Activated CD8-positive, alpha-beta memory T cell treated with anti-CD3 and anti-CD28 coated beads, Interleukin-2, amount 10 ng/mL, durations not matched to agents 7 days and 5 days (primary cell): ENCODE measurements around the gene TRIP10. TPM values are rescaled to one million over a fixed set of nuclear protein-coding genes. Genes with fewer than 3 reads are reported as not detected.
"Not testable (repeated sequence)": the region's sequence is repeated elsewhere in the genome, so short reads cannot be mapped to it uniquely, and the experiment has no call there.

Experiments used
- ATAC-seq: fragments of 150-1000 bp; cut with Tn5 transposase; one replicate; pipeline ENCODE4 v1.10.0; 2021; ENCODE audit warnings: moderate library complexity
- CTCF ChIA-PET: fragments of 350-600 bp; sonication (Branson Sonifier 250); formaldehyde crosslinking; loops from one replicate; lab custom pipeline; 2021; ENCODE audit warnings: antibody characterized with exemption; lab: Charles Lee
- DNase-seq: peaks from one replicate; pipeline ENCODE4 v3.0.0-alpha.2; 2020
- H3K27ac Mint-ChIP-seq: one replicate; pipeline ENCODE4 v1.8.0; 2021; ENCODE audit warnings: mild to moderate bottlenecking, mixed read lengths
- H3K27me3 Mint-ChIP-seq: one replicate; pipeline ENCODE4 v1.8.0; 2021; ENCODE audit warnings: mixed read lengths
- H3K36me3 Mint-ChIP-seq: one replicate; pipeline ENCODE4 v1.8.0; 2021; ENCODE audit warnings: mild to moderate bottlenecking, mixed read lengths
- H3K4me1 Mint-ChIP-seq: one replicate; pipeline ENCODE4 v1.8.0; 2021; ENCODE audit warnings: mixed read lengths
- H3K4me3 Mint-ChIP-seq: one replicate; pipeline ENCODE4 v1.8.0; 2021; ENCODE audit warnings: mild to moderate bottlenecking, moderate library complexity, mixed read lengths
- H3K9me3 Mint-ChIP-seq: one replicate; pipeline ENCODE4 v1.8.0; 2022; ENCODE audit warnings: low read depth, mixed read lengths
- total RNA-seq, 2 experiments: library from RNA; stranded (reverse); gene quantifications; one replicate each; pipeline ENCODE4 v1.2.3, GENCODE V29; 2021

The TRIP10 gene
- total RNA-seq, 2 experiments from 2014 or later, result 13.7 to 22.2 TPM

DNA sequence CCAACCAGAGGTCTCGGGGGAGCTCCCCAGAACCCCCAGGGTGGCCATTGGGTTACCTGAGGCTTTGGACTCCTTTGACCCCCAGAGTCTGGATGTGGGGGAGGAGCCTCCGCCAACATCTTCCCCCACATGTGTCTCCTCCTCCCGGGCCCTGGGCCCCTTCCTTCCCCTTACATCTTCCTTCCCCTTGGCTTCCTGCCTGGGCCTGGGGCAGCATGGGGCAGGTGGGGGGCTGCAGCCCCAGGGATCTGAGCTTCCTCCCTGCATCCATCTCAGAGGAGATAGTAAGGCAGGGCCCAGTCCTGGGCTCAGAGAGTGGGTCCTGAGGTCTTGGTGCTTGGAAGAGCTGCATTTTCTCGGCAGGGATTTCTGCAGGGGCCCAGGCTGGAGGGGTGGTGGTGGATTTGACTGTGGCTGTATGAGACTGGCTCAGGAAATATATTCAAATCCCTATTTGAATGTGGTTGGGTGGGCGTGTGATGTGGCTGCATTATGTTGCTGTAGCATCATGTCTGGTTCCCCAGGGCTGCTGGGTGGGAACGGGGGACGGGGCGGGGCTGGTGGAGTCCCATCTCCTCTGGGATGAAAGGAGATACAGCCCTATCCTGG, 33.9 kb downstream of the TRIP10 start:
- peaks cover 36% of the 10 kb centered on the region for H3K36me3 Mint-ChIP-seq
- peak; percentile 57 for ATAC-seq
- H3K27me3 Mint-ChIP-seq, result no peaks in the 10 kb centered on the region
- CTCF ChIA-PET, result interaction anchor here (0.8 to 4.8 kb wide), 11 partner anchors 25 to 269 kb away, joined by 3 to 46 read pairs (median 7); partner anchors contain the start of gene GPR108
- peak; percentile 77 for DNase-seq
- H3K4me1 Mint-ChIP-seq, result peaks cover 55% of the 10 kb centered on the region
- H3K27ac Mint-ChIP-seq, result peak overlapping the region; percentile 89
- H3K9me3 Mint-ChIP-seq, result peaks cover 7% of the 10 kb centered on the region
- H3K4me3 Mint-ChIP-seq, result peak overlapping the region; percentile 96

DNA sequence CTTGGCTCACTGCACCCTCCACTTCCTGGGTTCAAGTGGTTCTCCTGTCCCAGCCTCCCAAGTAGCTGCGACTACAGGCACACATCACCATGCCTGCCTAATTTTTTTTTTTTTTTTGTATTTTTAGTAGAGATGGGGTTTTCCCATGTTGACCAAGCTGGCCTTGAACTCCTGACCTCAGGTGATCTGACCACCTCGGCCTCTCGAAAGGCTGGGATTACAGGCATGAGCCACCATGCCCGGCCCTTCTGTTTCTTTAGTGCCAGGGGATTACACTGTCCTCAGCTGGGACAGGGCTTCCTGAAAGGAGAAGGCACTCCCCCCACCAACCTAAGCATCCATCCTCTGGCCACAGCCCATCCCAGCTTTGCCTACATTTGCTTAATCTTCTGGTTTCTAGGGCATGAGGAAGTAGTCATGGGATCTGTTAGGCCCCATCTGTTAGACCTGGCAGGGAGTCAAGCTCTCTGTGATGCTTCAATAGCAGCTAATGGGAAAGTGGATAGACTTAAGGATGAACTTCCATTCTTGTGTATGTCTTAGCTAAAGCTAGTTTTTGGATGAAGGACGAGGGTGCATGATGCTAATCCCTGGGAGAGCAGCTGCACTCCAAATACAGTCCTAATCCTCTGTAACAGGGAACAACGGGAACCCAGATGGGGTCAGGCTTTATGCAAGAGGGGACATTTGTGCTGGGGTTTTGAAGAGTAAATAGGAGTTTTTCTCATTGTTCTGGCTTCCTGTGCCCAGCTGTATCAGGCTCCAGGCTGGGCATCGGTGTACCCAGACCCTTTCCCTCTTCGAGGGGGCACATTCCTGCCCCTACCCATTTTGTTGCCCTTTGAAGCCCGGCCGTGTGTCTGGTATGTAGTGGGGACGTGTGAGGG, 35.6 kb downstream of the TRIP10 start:
- Mint-ChIP-seq H3K9me3 (peaks cover 7% of the 10 kb centered on the region), H3K4me1 (peaks cover 57% of the 10 kb centered on the region), H3K36me3 (peaks cover 38% of the 10 kb centered on the region), H3K27me3 (no peaks in the 10 kb centered on the region), H3K27ac (peak overlapping the region; percentile 29), H3K4me3 (peak overlapping the region; percentile 40)
- DNase-seq (no peak), ATAC-seq (no peak)
- CTCF ChIA-PET, result interaction anchor here (1.0 to 4.8 kb wide), 5 partner anchors 27 to 89 kb away, joined by 3 to 46 read pairs (median 12); partner anchors contain the start of gene GPR108

DNA sequence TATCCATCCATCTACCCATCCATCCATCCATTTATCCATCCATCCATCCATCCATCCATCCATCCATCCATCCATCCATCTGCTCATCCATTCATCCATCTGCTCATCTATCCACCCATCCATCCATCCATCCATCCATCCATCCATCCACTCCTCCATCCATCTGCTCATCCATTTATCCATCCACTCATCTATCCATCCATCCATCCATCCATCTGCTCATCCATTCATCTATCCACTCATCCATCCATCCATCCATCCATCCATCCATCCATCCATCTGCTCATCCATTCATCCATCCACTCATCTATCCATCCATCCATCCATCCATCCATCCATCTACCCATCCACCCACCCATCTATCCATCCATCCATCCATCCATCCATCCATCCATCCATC, 36.6 kb downstream of the TRIP10 start:
- H3K9me3 Mint-ChIP-seq, DNase-seq, ATAC-seq, H3K27me3 Mint-ChIP-seq: not testable (repeated sequence)
- peak overlapping the region; percentile 20 for H3K4me3 Mint-ChIP-seq
- peaks cover 41% of the 10 kb centered on the region for H3K36me3 Mint-ChIP-seq
- H3K27ac Mint-ChIP-seq, result peak overlapping the region; percentile 4
- CTCF ChIA-PET, result interaction anchor here (4.8 kb wide), 1 partner anchor 38 kb away, joined by 21 read pairs; the partner anchor contains the start of gene GPR108
- peaks cover 58% of the 10 kb centered on the region for H3K4me1 Mint-ChIP-seq

DNA sequence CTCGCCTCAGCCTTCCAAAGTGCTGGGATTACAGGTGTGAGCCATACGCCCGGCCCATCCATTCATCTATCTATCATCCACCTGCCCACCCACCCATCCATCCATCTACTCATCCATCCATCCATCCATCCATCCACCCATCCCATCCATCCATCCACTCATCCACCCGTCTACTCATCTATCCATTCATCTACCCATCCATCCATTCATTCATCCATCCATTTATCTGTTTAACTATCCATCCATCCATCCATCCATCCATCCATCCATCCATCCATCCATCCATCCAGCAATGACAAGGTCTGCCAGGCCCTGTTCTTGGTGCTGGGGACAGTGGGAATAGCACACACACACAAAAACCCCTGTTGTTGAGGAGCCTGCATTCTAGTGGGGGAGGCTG, 37.5 kb downstream of the TRIP10 start:
- CTCF ChIA-PET, result no interaction called here
- peaks cover 60% of the 10 kb centered on the region for H3K4me1 Mint-ChIP-seq
- H3K27ac Mint-ChIP-seq, result peak overlapping the region; percentile 73
- H3K4me3 Mint-ChIP-seq, result no peak overlapping the region
- ATAC-seq, result no peak
- no peak for DNase-seq
- peaks cover 46% of the 10 kb centered on the region for H3K36me3 Mint-ChIP-seq
- H3K9me3 Mint-ChIP-seq, result peaks cover 7% of the 10 kb centered on the region
- H3K27me3 Mint-ChIP-seq, result no peaks in the 10 kb centered on the region

DNA sequence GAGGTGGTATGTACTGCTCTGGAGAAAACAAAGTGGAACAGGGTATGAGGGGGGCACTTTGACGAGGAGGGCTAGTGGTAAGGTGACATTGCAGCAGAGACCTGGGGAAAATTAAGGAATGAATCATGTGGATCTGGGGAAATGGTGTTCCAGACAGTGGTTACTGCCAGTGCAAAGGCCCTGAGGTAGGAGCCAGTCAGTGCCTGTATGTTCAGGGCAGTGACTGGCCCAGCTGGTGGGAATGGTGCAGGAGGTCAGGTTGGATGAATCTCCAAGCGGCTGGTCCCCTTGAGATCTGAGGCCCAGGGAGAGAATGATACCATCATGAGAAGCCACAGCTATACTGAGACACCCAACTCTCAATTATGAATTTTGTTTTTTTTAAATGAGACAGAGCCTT, 38.0 kb downstream of the TRIP10 start:
- CTCF ChIA-PET, result interaction anchor here (2.7 kb wide), 1 partner anchor 9 kb away, joined by 10 read pairs; no protein-coding TSS in a partner anchor
- H3K4me1 Mint-ChIP-seq, result peaks cover 55% of the 10 kb centered on the region
- H3K27ac Mint-ChIP-seq, result peak overlapping the region; percentile 73
- peaks cover 7% of the 10 kb centered on the region for H3K9me3 Mint-ChIP-seq
- H3K4me3 Mint-ChIP-seq, result no peak overlapping the region
- ATAC-seq (no peak), DNase-seq (no peak)
- H3K27me3 Mint-ChIP-seq, result no peaks in the 10 kb centered on the region
- H3K36me3 Mint-ChIP-seq, result peaks cover 46% of the 10 kb centered on the region

DNA sequence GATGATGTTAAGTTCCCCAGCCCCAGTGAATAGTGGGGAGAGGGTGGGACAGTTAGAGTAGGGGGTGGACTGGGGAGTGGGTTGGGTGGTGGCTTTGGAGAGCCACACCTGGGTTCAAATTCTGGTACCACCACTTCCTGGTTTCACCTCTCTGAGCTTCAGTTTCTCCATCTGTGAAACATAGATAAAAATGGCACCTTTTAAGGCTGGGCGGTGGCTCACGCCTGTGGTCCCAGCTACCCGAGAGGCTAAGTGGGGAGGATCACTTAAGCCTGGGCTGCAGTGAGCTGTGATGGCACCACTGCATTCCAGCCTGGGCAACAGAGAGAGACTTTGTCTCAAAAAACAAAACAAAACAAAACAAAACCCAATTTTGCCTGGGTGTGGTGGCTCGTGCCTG, 38.9 kb downstream of the TRIP10 start:
- CTCF ChIA-PET, result interaction anchor here (0.6 to 2.7 kb wide), 5 partner anchors 10 to 318 kb away, joined by 3 to 10 read pairs (median 7); no protein-coding TSS in a partner anchor
- no peak for DNase-seq
- Mint-ChIP-seq H3K4me3 (no peak overlapping the region), H3K4me1 (peaks cover 54% of the 10 kb centered on the region), H3K27me3 (no peaks in the 10 kb centered on the region), H3K9me3 (peaks cover 7% of the 10 kb centered on the region), H3K36me3 (peaks cover 46% of the 10 kb centered on the region), H3K27ac (peak overlapping the region; percentile 73)
- no peak for ATAC-seq

DNA sequence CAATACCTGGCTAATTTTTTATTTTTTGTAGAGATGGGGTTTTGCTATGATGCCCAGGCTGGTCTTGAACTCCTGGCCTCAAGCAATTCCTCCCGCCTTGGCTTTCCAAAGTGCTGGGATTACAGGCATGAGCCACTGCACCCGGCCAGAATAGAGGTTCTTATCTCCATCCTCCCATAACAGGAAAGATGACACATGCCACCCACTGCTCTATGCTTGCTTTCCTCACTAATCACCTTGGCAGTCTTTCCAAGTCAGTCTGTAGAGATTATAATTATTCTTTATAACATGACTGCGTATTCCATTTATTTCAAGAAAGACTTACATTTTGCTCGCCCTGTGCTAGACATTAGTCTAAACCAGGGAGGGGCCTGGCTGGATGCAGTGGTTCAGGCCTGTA, 39.7 kb downstream of the TRIP10 start:
- CTCF ChIA-PET, result interaction anchor here (1.3 to 2.7 kb wide), 3 partner anchors 10 to 186 kb away, joined by 3 to 10 read pairs (median 8); no protein-coding TSS in a partner anchor
- peaks cover 52% of the 10 kb centered on the region for H3K4me1 Mint-ChIP-seq
- peaks cover 7% of the 10 kb centered on the region for H3K9me3 Mint-ChIP-seq
- no peak overlapping the region for H3K4me3 Mint-ChIP-seq
- DNase-seq, result no peak
- ATAC-seq, result no peak
- no peak overlapping the region for H3K27ac Mint-ChIP-seq
- peaks cover 43% of the 10 kb centered on the region for H3K36me3 Mint-ChIP-seq
- no peaks in the 10 kb centered on the region for H3K27me3 Mint-ChIP-seq

DNA sequence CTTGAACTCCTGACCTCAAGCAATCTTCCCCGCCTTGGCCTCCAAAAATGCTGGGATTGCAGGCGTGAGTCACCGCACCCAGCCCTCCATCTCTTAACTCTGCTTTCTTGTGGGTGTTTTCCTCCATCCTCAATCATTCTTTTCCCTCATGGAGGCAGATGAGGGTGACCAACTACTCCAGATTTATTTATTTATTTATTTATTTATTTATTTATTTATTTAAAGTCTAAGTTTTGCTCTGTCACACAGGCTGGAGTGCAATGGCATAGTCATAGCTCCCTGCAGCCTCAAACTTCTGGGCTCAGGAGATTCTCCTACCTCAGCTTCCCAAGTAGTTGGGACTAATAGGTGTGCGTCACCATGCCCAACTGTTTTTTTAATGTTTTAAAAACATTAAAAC, 47.9 kb downstream of the TRIP10 start:
- H3K4me1 Mint-ChIP-seq, result peaks cover 32% of the 10 kb centered on the region

DNA sequence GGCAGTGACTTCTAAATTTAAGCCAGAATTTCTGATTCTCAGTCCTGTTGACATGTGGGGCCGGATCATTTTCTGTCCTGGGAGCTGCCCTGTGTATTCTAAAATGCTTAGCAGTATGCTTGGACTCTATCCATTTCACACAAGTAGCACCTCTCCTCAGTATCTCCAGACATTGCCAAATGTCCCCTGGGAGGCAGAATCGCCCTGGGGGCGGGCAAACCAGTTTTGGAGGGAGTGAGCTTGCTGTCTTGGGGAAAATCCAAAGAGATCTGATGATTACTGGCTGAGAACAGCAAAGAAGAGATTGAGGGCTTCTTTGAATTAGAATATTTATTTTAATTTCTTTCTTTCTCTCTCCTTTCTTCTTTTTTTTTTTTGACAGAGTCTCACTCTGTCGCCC, 49.4 kb downstream of the TRIP10 start:
- no peaks in the 10 kb centered on the region for H3K9me3 Mint-ChIP-seq
- peaks cover 41% of the 10 kb centered on the region for H3K4me1 Mint-ChIP-seq
- H3K27me3 Mint-ChIP-seq, result no peaks in the 10 kb centered on the region
- DNase-seq (no peak), ATAC-seq (no peak)
- H3K36me3 Mint-ChIP-seq, result peaks cover 68% of the 10 kb centered on the region
- CTCF ChIA-PET, result no interaction called here
- H3K27ac Mint-ChIP-seq, result no peak overlapping the region
- H3K4me3 Mint-ChIP-seq, result no peak overlapping the region

More for the DNA sequence above, 47.9 kb downstream of the TRIP10 start:
- H3K27ac Mint-ChIP-seq, result no peak overlapping the region
- ATAC-seq (no peak), DNase-seq (no peak)
- H3K36me3 Mint-ChIP-seq, result peaks cover 56% of the 10 kb centered on the region
- H3K4me3 Mint-ChIP-seq, result no peak overlapping the region
- CTCF ChIA-PET, result interaction anchor here (1.1 kb wide), 1 partner anchor 13 kb away, joined by 3 read pairs; no protein-coding TSS in a partner anchor
- H3K9me3 Mint-ChIP-seq, result no peaks in the 10 kb centered on the region
- H3K27me3 Mint-ChIP-seq, result no peaks in the 10 kb centered on the region

DNA sequence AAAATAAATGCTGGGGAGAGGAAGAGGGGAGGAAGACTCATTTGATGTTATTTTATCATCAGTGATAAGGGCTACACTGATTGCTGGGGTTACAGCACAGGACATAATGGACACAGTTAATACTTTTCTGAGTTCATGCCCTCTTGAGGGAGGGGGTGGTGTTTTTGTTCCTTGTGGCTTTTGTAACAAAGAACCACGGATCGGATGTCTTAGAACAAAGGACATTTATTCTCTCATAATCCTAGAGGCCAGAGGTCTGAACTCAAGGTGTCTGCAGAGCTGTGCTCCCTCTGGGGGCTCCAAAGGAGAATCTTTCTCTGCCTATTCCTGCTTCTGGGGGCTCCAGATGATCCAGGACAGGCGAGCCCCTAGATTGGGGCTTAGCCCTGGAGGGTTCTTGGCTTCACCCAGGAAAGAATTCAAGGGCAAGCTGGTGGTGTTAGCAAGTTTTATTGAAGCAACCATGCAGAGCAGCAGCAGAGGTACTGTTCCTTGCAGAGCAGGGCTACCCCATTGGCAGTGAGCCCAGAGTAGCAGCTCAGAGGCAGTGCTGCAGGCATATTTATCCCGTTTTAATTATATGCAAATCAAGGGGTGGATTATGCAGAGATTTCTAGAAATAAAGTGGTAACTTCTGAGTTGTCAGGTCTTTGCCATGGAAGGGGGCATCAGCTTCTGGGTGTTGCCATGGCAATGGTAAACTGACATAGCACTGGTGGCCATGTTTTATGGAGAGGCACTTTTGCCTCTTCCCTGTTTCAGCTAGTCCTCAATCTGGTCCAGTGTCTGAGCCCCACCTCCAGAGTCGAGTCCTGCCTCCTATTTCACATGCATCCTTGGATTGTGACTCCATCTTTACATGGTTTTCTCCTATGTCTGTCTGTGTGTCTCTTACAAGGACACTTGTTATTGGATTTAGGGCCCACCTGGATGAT, 51.0 kb downstream of the TRIP10 start:
- Mint-ChIP-seq H3K4me3 (no peak overlapping the region), H3K27ac (no peak overlapping the region), H3K36me3 (peaks cover 70% of the 10 kb centered on the region), H3K9me3 (no peaks in the 10 kb centered on the region), H3K27me3 (no peaks in the 10 kb centered on the region), H3K4me1 (peaks cover 43% of the 10 kb centered on the region)
- ATAC-seq (no peak), DNase-seq (no peak)
- CTCF ChIA-PET, result interaction anchor here (1.1 kb wide), 1 partner anchor 53 kb away, joined by 4 read pairs; the partner anchor contains the start of gene GPR108

DNA sequence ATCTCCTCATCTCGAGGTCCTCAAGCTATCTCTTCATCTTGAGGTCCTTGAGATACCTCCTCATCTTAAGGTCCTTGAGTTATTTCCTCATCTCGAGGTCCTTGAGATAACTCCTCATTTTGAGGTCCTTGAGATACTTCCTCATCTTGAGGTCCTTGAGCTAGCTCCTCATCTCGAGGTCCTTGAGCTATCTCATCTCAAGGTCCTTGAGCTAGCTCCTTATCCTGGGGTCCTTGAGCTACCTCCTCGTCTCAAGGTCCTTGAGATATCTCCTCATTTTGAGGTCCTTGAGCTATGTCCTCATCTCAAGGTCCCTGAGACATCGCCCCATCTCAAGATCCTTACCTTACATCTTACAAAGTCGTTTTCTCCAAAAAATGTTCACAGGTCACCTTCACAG, 51.8 kb downstream of the TRIP10 start:
- Mint-ChIP-seq H3K9me3 (no peaks in the 10 kb centered on the region), H3K4me1 (peaks cover 44% of the 10 kb centered on the region), H3K4me3 (no peak overlapping the region), H3K27me3 (no peaks in the 10 kb centered on the region), H3K27ac (no peak overlapping the region), H3K36me3 (peaks cover 71% of the 10 kb centered on the region)
- DNase-seq (no peak), ATAC-seq (no peak)
- CTCF ChIA-PET, result interaction anchor here (1.1 kb wide), 2 partner anchors 11 to 54 kb away, joined by 3 to 4 read pairs; partner anchors contain the start of gene GPR108

DNA sequence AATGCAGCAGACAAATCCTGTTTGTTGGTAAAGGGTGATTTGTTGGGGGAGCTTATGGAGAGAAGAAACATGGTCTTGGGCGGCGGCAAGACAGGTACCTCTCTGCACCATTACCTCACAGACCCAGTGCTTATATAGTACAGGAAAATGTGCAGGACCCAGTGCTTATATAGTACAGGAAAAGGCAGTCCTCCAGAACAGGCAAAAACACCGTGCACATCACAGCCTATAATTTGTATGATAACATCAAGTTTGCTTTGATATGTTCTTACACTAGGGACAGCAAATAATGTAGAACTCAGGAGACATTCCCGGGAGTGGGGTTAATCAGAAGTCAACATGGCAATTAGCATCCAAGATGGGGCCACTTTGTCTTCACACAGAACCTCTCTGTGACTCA, 53.9 kb downstream of the TRIP10 start:
- H3K4me1 Mint-ChIP-seq, result peaks cover 51% of the 10 kb centered on the region
- H3K4me3 Mint-ChIP-seq, result no peak overlapping the region
- ATAC-seq, result no peak
- no peaks in the 10 kb centered on the region for H3K27me3 Mint-ChIP-seq
- CTCF ChIA-PET, result interaction anchor here (1.2 kb wide), 1 partner anchor 21 kb away, joined by 3 read pairs; the partner anchor contains the start of gene VAV1
- H3K36me3 Mint-ChIP-seq, result peaks cover 66% of the 10 kb centered on the region
- H3K27ac Mint-ChIP-seq, result no peak overlapping the region
- H3K9me3 Mint-ChIP-seq, result no peaks in the 10 kb centered on the region
- DNase-seq, result no peak
